GM12878 (cell line): ENCODE data around the gene SAP130. TPM values are rescaled to one million over a fixed set of nuclear protein-coding genes. Genes with fewer than 3 reads are reported as not detected.

Source experiments
- ATAC-seq: fragments of 200-7000 bp; cut with Tn5 transposase; 3 replicates; pipeline ENCODE4 v1.9.1; 2020; ENCODE audit warnings: mild to moderate bottlenecking, moderate library complexity
- BruUV-seq: library from RNA; stranded (reverse); fragments of 400-500 nt; replicated peaks from 2 replicates; lab custom pipeline; 2021; lab: Mats Ljungman, UMichigan
- CTCF ChIA-PET: fragments of 300-600 bp; sonication (Branson Sonifier 250); formaldehyde crosslinking; extraction: SDS; loops from one replicate; lab custom pipeline; 2021; ENCODE audit warnings: inconsistent platforms; lab: Yijun Ruan, JAX
- POLR2A ChIA-PET: fragments of 350-600 bp; formaldehyde crosslinking; extraction: SDS; loops from one replicate; lab custom pipeline; 2021; ENCODE audit warnings: inconsistent platforms; lab: Charles Lee
- RAD21 ChIA-PET: fragments of 300-600 bp; sonication (Branson Sonifier 250); formaldehyde crosslinking; loops from one replicate; lab custom pipeline; 2023; ENCODE audit warnings: antibody characterized with exemption; ENCODE audit not compliant: unreplicated experiment; lab: Charles Lee
- SMC1A ChIA-PET: fragments of 300-600 bp; sonication (Branson Sonifier 250); formaldehyde crosslinking; loops from one replicate; lab custom pipeline; 2023; ENCODE audit not compliant: unreplicated experiment, uncharacterized antibody; lab: Charles Lee
- DNase-seq: peaks from one replicate; pipeline ENCODE4 v3.0.0-alpha.2; 2011; ENCODE audit warnings: low read depth, low spot score
- FAIRE-seq: peaks from 3 replicates; lab custom pipeline; 2011; peaks lifted over from hg19 to GRCh38; lab: Jason Lieb, UNC
- H2AFZ ChIP-seq: 2 replicates; pipeline ENCODE4 v1.6.0; 2011; ENCODE audit warnings: low read depth, low read length, control low read depth; ENCODE audit not compliant: control insufficient read depth
- H3K27ac ChIP-seq: 2 replicates; pipeline ENCODE4 v1.5.1; 2011; ENCODE audit warnings: control low read depth; ENCODE audit not compliant: control insufficient read depth, insufficient read depth
- H3K27me3 ChIP-seq, 2 experiments: replicated peaks in 1 of 2; 2 replicates each; pipeline versions ENCODE4 v1.6.0 to v1.6.1; 2011; ENCODE audit warnings: low read length in 1 of 2; ENCODE audit not compliant: control insufficient read depth in 2 of 2, insufficient read depth in 2 of 2
- H3K36me3 ChIP-seq, 2 experiments: 2 replicates each; pipeline ENCODE4 v1.5.1; 2011; ENCODE audit warnings: low read length in 1 of 2; ENCODE audit not compliant: control insufficient read depth in 2 of 2, insufficient read depth in 2 of 2
- H3K4me1 ChIP-seq: 2 replicates; pipeline ENCODE4 v1.6.1; 2011; ENCODE audit warnings: mild to moderate bottlenecking, low read length, moderate library complexity, mixed read lengths; ENCODE audit not compliant: control insufficient read depth, insufficient read depth
- H3K4me2 ChIP-seq: 2 replicates; pipeline ENCODE4 v1.6.0; 2011; ENCODE audit warnings: control low read depth; ENCODE audit not compliant: control insufficient read depth, insufficient read depth
- H3K4me3 ChIP-seq: fragments of 200-600 bp; sonication (generic); 2 replicates; pipeline ENCODE4 v1.5.1; 2016
- H3K79me2 ChIP-seq: 2 replicates; pipeline ENCODE4 v1.6.0; 2011; ENCODE audit warnings: low read length; ENCODE audit not compliant: control insufficient read depth, insufficient read depth
- H3K9ac ChIP-seq: 2 replicates; pipeline ENCODE4 v1.8.0; 2011; ENCODE audit warnings: low read length, control low read depth, mixed read lengths; ENCODE audit not compliant: control insufficient read depth, insufficient read depth
- H3K9me3 ChIP-seq: replicated peaks from 3 replicates; pipeline ENCODE4 v1.5.1; 2011; ENCODE audit warnings: mild to moderate bottlenecking, low read length; ENCODE audit not compliant: control insufficient read depth, insufficient read depth
- H4K20me1 ChIP-seq: 2 replicates; pipeline ENCODE4 v1.6.0; 2011; ENCODE audit not compliant: control insufficient read depth, insufficient read depth
- CBFB ChIP-seq: IDR thresholded peaks from 2 replicates; pipeline ENCODE4 v1.6.1; 2016; ENCODE audit warnings: antibody characterized with exemption, low read depth
- CHD1 ChIP-seq: IDR thresholded peaks from 2 replicates; pipeline ENCODE4 v1.6.1; 2012; ENCODE audit warnings: low read depth, low read length, improper control_type of control experiment
- E2F4 ChIP-seq: IDR thresholded peaks from 2 replicates; pipeline ENCODE4 v1.6.1; 2012; ENCODE audit warnings: low read depth, low read length, improper control_type of control experiment
- FOXK2 ChIP-seq: fragments of 450-650 bp; IDR thresholded peaks from 2 replicates; pipeline ENCODE4 v1.6.1; 2017; ENCODE audit warnings: mild to moderate bottlenecking, moderate library complexity
- HCFC1 ChIP-seq: fragments of 150-350 bp; IDR thresholded peaks from 2 replicates; pipeline ENCODE4 v1.6.1; 2014; ENCODE audit warnings: low read length
- IKZF2 ChIP-seq, 2 experiments: fragments of 450-650 bp; IDR thresholded peaks; 2 replicates each; pipeline ENCODE4 v1.6.1; 2017; ENCODE audit warnings: mild to moderate bottlenecking in 2 of 2, moderate library complexity in 2 of 2
- NFIC ChIP-seq: IDR thresholded peaks from 2 replicates; pipeline ENCODE4 v1.6.1; 2012; ENCODE audit warnings: low read depth, mild to moderate bottlenecking, inconsistent platforms, low read length, moderate library complexity
- PAX8 ChIP-seq: fragments of 450-650 bp; IDR thresholded peaks from 2 replicates; pipeline ENCODE4 v1.6.1; 2017; ENCODE audit warnings: mild to moderate bottlenecking, moderate library complexity
- PML ChIP-seq: IDR thresholded peaks from 2 replicates; pipeline ENCODE4 v1.6.1; 2012; ENCODE audit warnings: low read length, inconsistent platforms
- SIX5 ChIP-seq: IDR thresholded peaks from 2 replicates; pipeline ENCODE4 v1.6.1; 2011; ENCODE audit warnings: mild to moderate bottlenecking, low read depth, low read length, moderate library complexity; ENCODE audit not compliant: severe bottlenecking
- SRF ChIP-seq, 2 experiments: IDR thresholded peaks; 2 replicates each; pipeline ENCODE4 v1.6.1; 2011; ENCODE audit warnings: low read depth in 2 of 2, low read length in 2 of 2, mild to moderate bottlenecking in 1 of 2, moderate library complexity in 1 of 2
- STAT1 ChIP-seq: fragments of 450-650 bp; conservative IDR thresholded peaks from 2 replicates; pipeline ENCODE4 v1.6.1; 2014; ENCODE audit warnings: antibody characterized with exemption, mild to moderate bottlenecking
- TAF1 ChIP-seq: IDR thresholded peaks from 2 replicates; pipeline ENCODE4 v1.6.1; 2011; ENCODE audit warnings: mild to moderate bottlenecking, low read depth, low read length, borderline replicate concordance
- USF1 ChIP-seq: IDR thresholded peaks from 2 replicates; pipeline ENCODE4 v1.6.1; 2011; ENCODE audit warnings: borderline replicate concordance, low read depth, mild to moderate bottlenecking, moderate library complexity, mixed read lengths, low read length; ENCODE audit not compliant: insufficient read depth; ENCODE audit errors: extremely low read length
- WRNIP1 ChIP-seq: IDR thresholded peaks from 2 replicates; pipeline ENCODE4 v1.6.1; 2011; ENCODE audit warnings: low read depth, low read length, improper control_type of control experiment, borderline replicate concordance
- WGBS: methylation state at CpG from one replicate; pipeline ENCODE4 v1.1.6; 2016; ENCODE audit warnings: low lambda C conversion rate; ENCODE audit not compliant: insufficient replicate concordance, insufficient coverage; ENCODE audit errors: missing lambda C conversion rate; 5-methylcytosine and 5-hydroxymethylcytosine counted together
- in situ Hi-C: fragments of 300-500 bp; cut with MboI; formaldehyde crosslinking; loops from 9 replicates; pipeline ENCODE4 v1.14.3; 2018; ENCODE audit warnings: mixed read lengths
- intact Hi-C: fragments of 100-400 bp; cut with micrococcal nuclease; formaldehyde crosslinking; loops from one replicate; pipeline ENCODE4 v1.14.2; 2022; ENCODE audit not compliant: unreplicated experiment
- polyA plus RNA-seq, 11 experiments: library from polyadenylated mRNA; depleted of rRNA in 4 of 11; unstranded in 6 of 11; stranded (reverse) in 5 of 11; fragments of >200 nt; fragmentation: Nextera tagmentation in 4 of 11; fragmentation: Illumina TruSeq in 1 of 11; extraction: Ambion mirVana in 4 of 11; extraction: Trizol in 1 of 11; gene quantifications; 1 replicate in 1 of 11; 2 replicates in 10 of 11; pipeline versions ENCODE4 v1.2.1 to v1.2.3, GENCODE V29; 2011 to 2016; ENCODE audit warnings: inconsistent platforms in 2 of 11, missing spikeins in 2 of 11, low read depth in 1 of 11
- total RNA-seq, 4 experiments: library from RNA; depleted of rRNA in 3 of 4; stranded (reverse); fragments of >200 nt in 3 of 4; fragmentation: Illumina TruSeq in 1 of 4; extraction: Trizol in 1 of 4; gene quantifications; 2 replicates each; pipeline versions ENCODE4 v1.2.1 to v1.2.3, GENCODE V29; 2013 to 2021

Gene SAP130
- total and polyA plus RNA-seq, 10 of the 15 experiments (the other 5 are each of a cell fraction or from before 2014, with no cell fraction given), result 5.0 to 26.2 (median 9.9) TPM

- in situ Hi-C loops (no loop called here), intact Hi-C loops (no loop called here)
- Histone ChIP-seq H3K9me3 (no peaks in the 10 kb centered on the region), H2AFZ (no peak overlapping the region), H3K36me3 (peaks cover 7 to 17% of the 10 kb centered on the region in 2 experiments; a peak in 3 of 4 replicates), H3K4me1 (no peaks in the 10 kb centered on the region), H3K9ac (no peak overlapping the region), H3K27me3 (no peaks in the 10 kb centered on the region), H4K20me1 (no peaks in the 10 kb centered on the region), H3K4me2 (no peak overlapping the region), H3K27ac (no peak overlapping the region), H3K79me2 (no peaks in the 10 kb centered on the region; the same call in 1 of the 2 replicates), H3K4me3 (no peak overlapping the region)
- POLR2A ChIA-PET, result no interaction called here
- TF ChIP-seq SIX5, result no peak
- no peak for TF ChIP-seq CHD1
- TF ChIP-seq PML, result no peak
- no peak for TF ChIP-seq USF1
- TF ChIP-seq IKZF2 (IDR thresholded peaks at IDR 0.05), result no peak
- no peak for TF ChIP-seq PAX8
- TF ChIP-seq SRF (IDR thresholded peaks at IDR 0.05; ENCODE audit: low read depth in 2 of 2, low read length in 2 of 2), result no peak
- TF ChIP-seq E2F4, result no peak
- TF ChIP-seq NFIC, result no peak
- no peak for TF ChIP-seq TAF1
- no peak for TF ChIP-seq STAT1
- no peak for TF ChIP-seq WRNIP1
- no peak for TF ChIP-seq HCFC1
- no peak for TF ChIP-seq FOXK2
- no peak for TF ChIP-seq CBFB
- BruUV-seq, result no TSS peak
- DNase-seq (no peak), FAIRE-seq (no peak), ATAC-seq (no peak)
- WGBS, result 96% methylated on average over 8 of the region's 8 CpGs
- SMC1A ChIA-PET, result no interaction called here
- CTCF ChIA-PET, result no interaction called here
- RAD21 ChIA-PET, result no interaction called here
Observed at GRCh38 chr2:128017561-128017960, 10.3 kb downstream of the SAP130 start.
